CD4-positive, alpha-beta T cell treated with Interferon gamma for 1 hour (primary cell): ENCODE data around the gene MRPL19.

ENCODE experiments used
- DNase-seq: peaks from one replicate; pipeline ENCODE4 v3.0.0-alpha.2; 2020

The MRPL19 gene

GRCh38 chr2:75646583-75647425 lies at the start of gene MRPL19:
MRPL19 (plus strand) TSS chr2:75646783; CDS start chr2:75646808, 25 bp downstream.
- peak; percentile 80 for DNase-seq

GRCh38 chr2:75596784-75597183 lies 49.8 kb upstream of the MRPL19 start:
- no peak for DNase-seq

GRCh38 chr2:75597949-75598348 lies 48.6 kb upstream of the MRPL19 start:
- no peak for DNase-seq

- DNase-seq = no peak
Observed at GRCh38 chr2:75598589-75599155, 47.9 kb upstream of the MRPL19 start.

- no peak for DNase-seq
Observed at GRCh38 chr2:75600461-75601011, 46.0 kb upstream of the MRPL19 start.

GRCh38 chr2:75602724-75603342 lies 43.8 kb upstream of the MRPL19 start:
- no peak for DNase-seq

GRCh38 chr2:75603477-75603876 lies 43.1 kb upstream of the MRPL19 start:
- no peak for DNase-seq

- DNase-seq = no peak
Observed at GRCh38 chr2:75604484-75604883, 42.1 kb upstream of the MRPL19 start.

GRCh38 chr2:75605770-75606529 lies 40.6 kb upstream of the MRPL19 start:
- no peak for DNase-seq

GRCh38 chr2:75606761-75607399 lies 39.7 kb upstream of the MRPL19 start:
- no peak for DNase-seq

GRCh38 chr2:75607400-75607798 lies 39.2 kb upstream of the MRPL19 start:
- DNase-seq = no peak

GRCh38 chr2:75607988-75608683 lies 38.4 kb upstream of the MRPL19 start:
- DNase-seq = no peak

- DNase-seq = peak; percentile 7
Observed at GRCh38 chr2:75608684-75609333, 37.8 kb upstream of the MRPL19 start.

- no peak for DNase-seq
Observed at GRCh38 chr2:75609334-75609689, 37.3 kb upstream of the MRPL19 start.

GRCh38 chr2:75609937-75610508 lies 36.6 kb upstream of the MRPL19 start:
- DNase-seq = no peak

- no peak for DNase-seq
Observed at GRCh38 chr2:75610671-75611070, 35.9 kb upstream of the MRPL19 start.

GRCh38 chr2:75612108-75612861 lies 34.3 kb upstream of the MRPL19 start:
- no peak for DNase-seq

- no peak for DNase-seq
Observed at GRCh38 chr2:75612862-75613243, 33.7 kb upstream of the MRPL19 start.

GRCh38 chr2:75614162-75614651 lies 32.4 kb upstream of the MRPL19 start:
- no peak for DNase-seq

GRCh38 chr2:75616406-75616805 lies 30.2 kb upstream of the MRPL19 start:
- no peak for DNase-seq
